ENCODE data around the gene PPP1R3D.
"Not testable (repeated sequence)": the region's sequence is repeated elsewhere in the genome, so short reads cannot be mapped to it uniquely, and the experiment has no call there.

Gene PPP1R3D

DNA sequence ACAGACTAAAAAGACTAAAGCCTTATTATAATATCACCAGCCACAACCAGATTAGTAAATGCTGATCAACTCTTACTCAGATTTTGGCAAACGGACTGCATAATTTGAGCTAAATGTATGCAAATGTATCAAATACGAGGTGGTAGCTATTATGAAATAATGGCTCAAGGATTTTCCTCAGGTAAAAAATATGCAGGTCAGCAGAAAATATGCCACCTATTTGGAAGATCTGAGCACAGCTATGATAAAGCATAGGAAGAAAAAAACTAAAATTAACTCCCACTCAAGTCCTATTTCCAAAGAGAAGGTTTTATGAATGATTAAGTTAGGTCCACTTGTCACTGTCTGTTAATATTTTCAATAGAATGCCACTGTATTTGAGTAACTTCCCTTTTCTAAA, 29.1 kb downstream of the PPP1R3D start:
- H3K4me3 ChIP-seq (ENCODE audit: control insufficient read depth, low read depth, low read length), result no peak overlapping the region
- no peak for DNase-seq (ENCODE audit: low read depth)
- TF ChIP-seq, protein P1, sequence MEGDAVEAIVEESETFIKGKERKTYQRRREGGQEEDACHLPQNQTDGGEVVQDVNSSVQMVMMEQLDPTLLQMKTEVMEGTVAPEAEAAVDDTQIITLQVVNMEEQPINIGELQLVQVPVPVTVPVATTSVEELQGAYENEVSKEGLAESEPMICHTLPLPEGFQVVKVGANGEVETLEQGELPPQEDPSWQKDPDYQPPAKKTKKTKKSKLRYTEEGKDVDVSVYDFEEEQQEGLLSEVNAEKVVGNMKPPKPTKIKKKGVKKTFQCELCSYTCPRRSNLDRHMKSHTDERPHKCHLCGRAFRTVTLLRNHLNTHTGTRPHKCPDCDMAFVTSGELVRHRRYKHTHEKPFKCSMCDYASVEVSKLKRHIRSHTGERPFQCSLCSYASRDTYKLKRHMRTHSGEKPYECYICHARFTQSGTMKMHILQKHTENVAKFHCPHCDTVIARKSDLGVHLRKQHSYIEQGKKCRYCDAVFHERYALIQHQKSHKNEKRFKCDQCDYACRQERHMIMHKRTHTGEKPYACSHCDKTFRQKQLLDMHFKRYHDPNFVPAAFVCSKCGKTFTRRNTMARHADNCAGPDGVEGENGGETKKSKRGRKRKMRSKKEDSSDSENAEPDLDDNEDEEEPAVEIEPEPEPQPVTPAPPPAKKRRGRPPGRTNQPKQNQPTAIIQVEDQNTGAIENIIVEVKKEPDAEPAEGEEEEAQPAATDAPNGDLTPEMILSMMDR (conservative IDR thresholded peaks at IDR 0.05; ENCODE audit: control insufficient read depth, insufficient read depth, low read depth, low read length), result no peak

DNA sequence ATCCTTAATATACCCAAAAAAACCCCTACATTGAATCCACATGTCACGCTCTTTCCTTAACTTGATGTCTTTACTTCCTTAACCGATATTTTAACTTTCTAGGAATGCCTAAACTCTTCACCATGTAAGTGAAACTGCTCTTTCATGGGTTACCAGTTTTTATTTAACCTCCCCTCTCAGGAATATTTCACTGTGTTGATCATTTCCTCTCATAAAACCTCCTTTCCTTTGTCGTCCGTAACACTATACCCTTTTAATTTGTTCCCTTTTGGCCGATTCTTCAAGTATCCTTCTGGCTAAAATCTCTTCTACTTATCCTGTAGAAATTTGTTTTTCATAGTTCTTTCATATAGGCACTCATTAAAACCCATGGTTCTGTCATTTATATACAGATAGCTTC, 31.2 kb downstream of the PPP1R3D start:
- TF ChIP-seq, protein P1 (conservative IDR thresholded peaks at IDR 0.05; ENCODE audit: control insufficient read depth, insufficient read depth, low read depth, low read length), result no peak
- no peak for DNase-seq (ENCODE audit: low read depth)
- H3K4me3 ChIP-seq (ENCODE audit: control insufficient read depth, low read depth, low read length), result no peak overlapping the region

DNA sequence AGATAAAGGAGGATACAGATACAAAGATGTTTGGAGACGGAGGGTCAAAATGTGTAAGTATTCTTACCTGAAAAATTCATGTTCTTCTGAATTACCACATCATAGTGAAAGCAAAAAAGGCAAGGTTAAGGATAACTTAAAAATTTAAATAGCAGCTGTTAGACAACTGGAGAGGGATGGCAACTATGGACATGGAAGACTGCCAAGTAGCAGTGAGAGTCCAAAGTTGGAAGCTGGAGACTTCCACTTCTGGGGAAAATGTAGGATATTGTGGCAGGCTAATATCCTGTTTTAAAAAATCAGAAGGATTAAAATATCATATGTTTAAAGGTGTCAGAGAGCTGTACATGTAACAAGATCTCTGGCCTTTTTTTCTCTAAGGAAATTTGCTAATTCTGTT, 36.5 kb downstream of the PPP1R3D start:
- TF ChIP-seq, protein P1 (conservative IDR thresholded peaks at IDR 0.05; ENCODE audit: control insufficient read depth, insufficient read depth, low read depth, low read length), result no peak
- DNase-seq (ENCODE audit: low read depth), result no peak
- H3K4me3 ChIP-seq (ENCODE audit: control insufficient read depth, low read depth, low read length), result no peak overlapping the region

DNA sequence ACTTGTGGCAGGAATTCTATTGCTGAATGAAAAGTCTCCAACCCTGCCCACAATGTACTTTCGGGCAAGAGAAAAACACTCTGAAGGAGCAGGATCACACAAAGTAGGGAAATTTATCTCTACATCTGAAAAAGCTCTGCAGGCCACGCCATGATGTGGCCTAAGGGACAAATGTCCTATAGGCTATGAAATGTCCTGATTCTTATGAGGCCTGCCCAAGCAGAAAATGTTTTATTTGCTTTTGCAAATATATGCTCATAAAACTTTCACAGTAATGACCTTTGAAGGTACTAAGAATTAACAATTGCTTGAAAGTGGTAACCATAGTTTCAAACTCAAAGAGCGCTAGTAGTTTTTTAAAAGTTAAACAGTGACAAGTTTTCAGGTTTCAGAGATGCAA, 37.6 kb downstream of the PPP1R3D start:
- H3K4me3 ChIP-seq (ENCODE audit: control insufficient read depth, low read depth, low read length), result no peak overlapping the region
- TF ChIP-seq, protein P1 (conservative IDR thresholded peaks at IDR 0.05; ENCODE audit: control insufficient read depth, insufficient read depth, low read depth, low read length), result no peak
- no peak for DNase-seq (ENCODE audit: low read depth)

DNA sequence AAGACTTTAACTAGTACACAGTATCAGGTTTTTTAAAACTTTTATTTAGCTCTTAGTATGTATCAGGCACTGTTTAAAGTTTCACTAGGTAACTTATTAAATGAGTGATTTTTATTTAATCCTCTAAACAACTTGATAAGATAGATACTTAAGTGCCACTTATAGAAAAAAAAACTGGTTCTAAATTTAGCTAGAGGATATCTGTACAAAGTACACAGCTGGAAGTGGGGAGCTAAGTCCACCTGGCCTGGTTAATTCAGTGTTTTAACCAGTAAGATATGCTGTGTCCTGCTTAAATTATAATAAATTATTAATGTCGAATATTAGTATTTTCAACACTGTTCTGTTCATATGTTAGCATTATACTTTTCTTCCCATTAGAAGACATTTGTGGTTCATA, 44.2 kb downstream of the PPP1R3D start:
- TF ChIP-seq, protein P1 (conservative IDR thresholded peaks at IDR 0.05; ENCODE audit: control insufficient read depth, insufficient read depth, low read depth, low read length), result no peak
- DNase-seq (ENCODE audit: low read depth), result no peak
- H3K4me3 ChIP-seq (ENCODE audit: control insufficient read depth, low read depth, low read length), result no peak overlapping the region

DNA sequence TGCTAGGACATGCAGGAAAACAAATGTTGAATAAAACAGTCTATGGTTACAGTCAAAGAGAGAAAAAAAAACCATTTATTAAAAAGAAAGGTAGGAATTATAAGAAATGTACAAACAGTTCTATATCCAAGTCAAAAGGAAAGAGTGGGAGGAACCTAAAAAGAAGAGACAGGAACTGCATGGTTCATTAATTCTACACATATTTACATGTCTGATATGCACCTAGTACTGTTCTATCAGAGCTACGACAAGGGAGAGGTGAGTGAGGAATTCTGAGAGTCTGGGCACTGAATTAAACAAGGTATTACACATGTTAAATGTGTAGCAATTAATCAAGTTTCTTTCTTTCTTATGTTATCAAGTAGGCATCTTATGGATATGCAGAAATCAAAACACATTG, 48.5 kb downstream of the PPP1R3D start:
- TF ChIP-seq, protein P1 (conservative IDR thresholded peaks at IDR 0.05; ENCODE audit: control insufficient read depth, insufficient read depth, low read depth, low read length), result no peak
- DNase-seq (ENCODE audit: low read depth), result no peak
- no peak overlapping the region for H3K4me3 ChIP-seq (ENCODE audit: control insufficient read depth, low read depth, low read length)

DNA sequence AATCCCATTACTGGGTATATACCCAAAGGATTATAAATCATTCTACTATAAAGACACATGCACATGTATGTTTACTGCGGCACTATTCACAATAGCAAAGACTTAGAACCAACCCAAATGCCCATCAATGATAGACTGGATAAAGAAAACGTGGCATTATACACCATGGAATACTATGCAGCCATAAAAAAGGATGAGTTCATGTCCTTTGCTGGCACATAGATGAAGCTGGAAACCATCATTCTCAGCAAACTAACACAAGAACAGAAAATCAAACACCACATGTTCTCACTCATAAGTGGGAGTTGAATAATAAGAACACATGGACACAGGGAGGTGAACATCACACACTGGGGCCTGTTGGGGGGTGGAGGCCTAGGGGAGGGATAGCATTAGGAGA, 50.1 kb downstream of the PPP1R3D start:
- DNase-seq (ENCODE audit: low read depth); H3K4me3 ChIP-seq (ENCODE audit: control insufficient read depth, low read depth, low read length): not testable (repeated sequence)
